ENCODE measurements around the gene UVRAG.

DNA sequence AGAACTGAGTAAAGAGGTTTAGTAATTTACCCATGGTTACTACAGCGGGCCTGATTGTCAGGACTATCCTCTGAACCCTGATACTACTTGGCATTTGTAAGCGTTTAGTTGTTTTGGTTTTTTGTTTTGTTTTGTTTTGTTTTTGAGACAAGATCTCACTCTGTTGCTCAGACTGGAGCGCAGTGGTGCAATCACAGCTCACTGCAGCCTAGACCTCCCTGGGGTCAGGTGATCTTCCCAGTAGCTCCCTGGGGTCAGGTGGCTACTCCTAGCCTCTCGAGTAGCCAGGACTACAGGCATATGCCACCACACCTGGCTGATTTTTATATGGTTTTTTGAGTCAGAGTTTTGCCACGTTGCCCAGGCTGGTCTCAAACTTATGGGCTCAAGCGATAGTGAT, 272.7 kb downstream of the UVRAG start:
- TF ChIP-seq SSRP1 (CRISPR knock-in tag; IDR thresholded peaks at IDR 0.05), result no peak
- no peak for TF ChIP-seq NFYB (CRISPR knock-in tag; IDR thresholded peaks at IDR 0.05)
- no peak for TF ChIP-seq EZH2 (conservative IDR thresholded peaks at IDR 0.05; ENCODE audit: low read depth, low read length)
- TF ChIP-seq, protein P1, sequence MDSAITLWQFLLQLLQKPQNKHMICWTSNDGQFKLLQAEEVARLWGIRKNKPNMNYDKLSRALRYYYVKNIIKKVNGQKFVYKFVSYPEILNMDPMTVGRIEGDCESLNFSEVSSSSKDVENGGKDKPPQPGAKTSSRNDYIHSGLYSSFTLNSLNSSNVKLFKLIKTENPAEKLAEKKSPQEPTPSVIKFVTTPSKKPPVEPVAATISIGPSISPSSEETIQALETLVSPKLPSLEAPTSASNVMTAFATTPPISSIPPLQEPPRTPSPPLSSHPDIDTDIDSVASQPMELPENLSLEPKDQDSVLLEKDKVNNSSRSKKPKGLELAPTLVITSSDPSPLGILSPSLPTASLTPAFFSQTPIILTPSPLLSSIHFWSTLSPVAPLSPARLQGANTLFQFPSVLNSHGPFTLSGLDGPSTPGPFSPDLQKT (CRISPR knock-in tag; IDR thresholded peaks at IDR 0.05; ENCODE audit: borderline replicate concordance), result no peak
- no peak for TF ChIP-seq TBX3 (IDR thresholded peaks at IDR 0.05; ENCODE audit: borderline replicate concordance)
- TF ChIP-seq CC2D1A (CRISPR knock-in tag; IDR thresholded peaks at IDR 0.05), result no peak
- no peak for TF ChIP-seq TBP (CRISPR knock-in tag; IDR thresholded peaks at IDR 0.05)
- no peak for TF ChIP-seq ZFY (CRISPR knock-in tag; IDR thresholded peaks at IDR 0.05)
- TF ChIP-seq, protein P2, sequence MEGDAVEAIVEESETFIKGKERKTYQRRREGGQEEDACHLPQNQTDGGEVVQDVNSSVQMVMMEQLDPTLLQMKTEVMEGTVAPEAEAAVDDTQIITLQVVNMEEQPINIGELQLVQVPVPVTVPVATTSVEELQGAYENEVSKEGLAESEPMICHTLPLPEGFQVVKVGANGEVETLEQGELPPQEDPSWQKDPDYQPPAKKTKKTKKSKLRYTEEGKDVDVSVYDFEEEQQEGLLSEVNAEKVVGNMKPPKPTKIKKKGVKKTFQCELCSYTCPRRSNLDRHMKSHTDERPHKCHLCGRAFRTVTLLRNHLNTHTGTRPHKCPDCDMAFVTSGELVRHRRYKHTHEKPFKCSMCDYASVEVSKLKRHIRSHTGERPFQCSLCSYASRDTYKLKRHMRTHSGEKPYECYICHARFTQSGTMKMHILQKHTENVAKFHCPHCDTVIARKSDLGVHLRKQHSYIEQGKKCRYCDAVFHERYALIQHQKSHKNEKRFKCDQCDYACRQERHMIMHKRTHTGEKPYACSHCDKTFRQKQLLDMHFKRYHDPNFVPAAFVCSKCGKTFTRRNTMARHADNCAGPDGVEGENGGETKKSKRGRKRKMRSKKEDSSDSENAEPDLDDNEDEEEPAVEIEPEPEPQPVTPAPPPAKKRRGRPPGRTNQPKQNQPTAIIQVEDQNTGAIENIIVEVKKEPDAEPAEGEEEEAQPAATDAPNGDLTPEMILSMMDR (CRISPR knock-in tag; IDR thresholded peaks at IDR 0.05), result no peak
- no peak for TF ChIP-seq ZNF660 (CRISPR knock-in tag; IDR thresholded peaks at IDR 0.05; ENCODE audit: borderline replicate concordance, low read depth)
- TF ChIP-seq ZC3H13 (CRISPR knock-in tag; IDR thresholded peaks at IDR 0.05), result no peak
- no peak for TF ChIP-seq CHD4 (IDR thresholded peaks at IDR 0.05; ENCODE audit: borderline replicate concordance, low read length)
- TF ChIP-seq ZNF407 (CRISPR knock-in tag; IDR thresholded peaks at IDR 0.05; ENCODE audit: not compliant biosample characterization), result no peak
- no peak for TF ChIP-seq ZNF646 (CRISPR knock-in tag; IDR thresholded peaks at IDR 0.05)

Data from HepG2 (cell line).